NOMO-1 (cell line): ENCODE data around the gene TENM4.
"Not testable (repeated sequence)": the region's sequence is repeated elsewhere in the genome, so short reads cannot be mapped to it uniquely, and the experiment has no call there.

Experiments
- DNase-seq, 2 experiments: peaks; one replicate each; lab custom pipeline; 2025; ENCODE audit not compliant: unreplicated experiment in 2 of 2; lab: John Stamatoyannopoulos, UW

Gene TENM4

DNA sequence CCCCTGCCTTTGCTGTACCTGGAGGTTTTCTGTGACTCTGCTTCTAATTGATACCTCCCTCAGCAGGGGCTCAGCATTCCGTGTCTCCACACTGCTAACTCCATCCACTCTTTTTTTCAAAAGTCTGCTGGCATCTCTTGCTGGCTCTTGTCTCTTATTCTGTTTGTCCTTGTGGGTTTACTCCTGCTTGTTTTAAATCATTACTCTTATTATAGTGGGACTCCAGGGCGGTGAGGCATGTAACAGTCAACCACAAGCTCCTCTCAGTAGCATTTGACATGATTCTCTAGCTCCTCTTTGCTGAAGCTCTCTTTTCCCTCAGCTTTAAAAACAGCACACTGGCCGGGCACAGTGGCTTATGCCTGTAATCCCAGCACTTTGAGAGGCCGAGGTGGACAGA lies 605.9 kb downstream of the TENM4 start:
- DNase-seq = no peak

DNA sequence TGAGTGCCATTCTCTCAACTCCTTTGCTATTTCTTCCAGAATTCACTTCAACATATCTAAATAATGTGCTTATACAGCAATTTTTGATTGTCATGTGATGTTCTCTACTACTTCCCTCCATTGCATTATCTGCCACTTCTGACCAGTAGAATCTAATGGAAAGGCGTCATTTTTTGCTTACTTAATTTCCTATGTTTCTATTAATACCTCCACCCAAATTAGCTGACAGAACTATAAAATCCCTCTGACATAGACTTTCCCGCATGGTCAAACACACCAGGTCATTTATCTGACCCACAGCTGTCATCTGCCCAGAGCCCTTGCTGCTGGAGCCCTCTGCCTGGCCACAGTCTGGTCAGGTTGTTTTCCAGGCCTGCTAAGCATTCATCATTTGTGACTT lies 607.6 kb downstream of the TENM4 start:
- DNase-seq = no peak

DNA sequence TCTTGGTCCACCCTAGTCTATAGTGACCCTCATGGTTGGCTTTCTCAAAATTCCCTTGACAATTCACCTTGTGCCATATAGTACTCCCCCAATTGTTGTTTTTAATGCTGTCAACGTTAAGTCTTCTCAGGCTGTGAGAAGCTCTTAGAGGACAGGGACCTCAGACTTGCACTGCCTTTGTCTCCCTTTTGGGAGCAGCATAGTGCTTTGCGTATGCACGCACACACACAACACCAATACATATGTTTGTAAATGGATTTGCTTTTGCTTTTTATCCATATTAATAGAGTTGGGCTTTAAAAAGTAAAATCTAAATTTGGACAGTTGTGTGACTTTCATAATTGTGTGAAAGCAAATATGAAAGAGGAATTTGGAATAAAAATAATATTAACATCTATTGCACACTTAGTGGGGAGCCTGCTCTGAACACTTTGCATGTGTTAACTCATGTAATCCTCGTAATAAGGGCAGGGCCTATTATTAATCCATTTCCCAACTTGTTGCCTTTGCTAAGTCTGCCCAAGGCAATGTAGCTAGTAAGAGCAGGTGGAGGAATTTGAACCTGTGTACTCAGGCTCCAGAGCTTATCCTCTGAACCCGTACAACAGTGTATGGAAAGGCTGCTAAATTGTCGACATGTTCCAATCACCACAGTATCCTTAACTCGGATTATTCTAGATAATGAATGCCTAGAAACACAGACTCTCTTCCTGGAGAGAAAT lies 608.4 kb downstream of the TENM4 start:
- DNase-seq = no peak

DNA sequence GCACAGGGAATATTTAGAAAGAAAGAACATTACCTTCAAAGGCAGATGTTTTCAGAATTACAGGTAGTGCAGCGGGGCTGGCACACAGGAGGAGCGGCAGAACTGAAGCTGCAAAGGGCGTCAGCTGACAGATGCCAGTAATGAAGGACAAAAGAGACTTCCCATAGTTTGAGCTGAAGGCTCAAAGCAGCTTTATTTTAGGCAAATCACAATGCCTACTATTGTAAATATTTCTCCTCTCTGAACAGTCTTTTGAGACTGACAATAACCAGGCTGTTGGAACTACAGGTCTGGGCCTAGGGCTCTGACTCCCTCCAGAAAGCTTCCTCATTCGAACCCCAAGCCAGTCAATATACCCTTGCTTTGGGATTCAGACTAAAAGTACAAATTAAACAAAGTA lies 609.3 kb downstream of the TENM4 start:
- DNase-seq = no peak

DNA sequence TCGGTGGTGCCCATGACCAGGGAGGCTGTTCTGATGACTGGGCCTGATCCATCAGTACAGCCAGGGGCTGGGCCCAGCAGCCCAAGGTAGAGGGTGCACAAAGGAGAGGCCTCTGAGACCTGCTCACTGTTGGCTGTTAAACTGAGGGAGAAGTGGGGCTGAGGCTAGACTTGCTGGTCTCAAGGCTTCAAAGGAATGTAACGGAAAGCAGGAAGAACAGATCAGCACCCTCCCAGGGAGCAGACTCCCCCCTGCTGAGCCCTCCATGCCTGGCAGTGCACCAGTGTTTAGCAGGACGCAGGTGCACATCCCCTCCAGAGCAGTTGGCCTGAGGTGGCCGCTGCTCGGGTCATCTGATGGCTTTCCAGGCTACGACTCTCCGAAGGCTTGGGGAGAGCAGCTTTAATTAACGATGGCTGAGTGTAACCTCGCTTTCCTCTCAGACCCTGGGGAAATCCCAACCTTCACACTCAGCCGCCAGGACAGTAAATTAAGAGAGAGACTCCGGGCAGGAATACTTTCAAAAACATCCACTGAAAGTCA lies 610.5 kb downstream of the TENM4 start:
- no peak for DNase-seq

DNA sequence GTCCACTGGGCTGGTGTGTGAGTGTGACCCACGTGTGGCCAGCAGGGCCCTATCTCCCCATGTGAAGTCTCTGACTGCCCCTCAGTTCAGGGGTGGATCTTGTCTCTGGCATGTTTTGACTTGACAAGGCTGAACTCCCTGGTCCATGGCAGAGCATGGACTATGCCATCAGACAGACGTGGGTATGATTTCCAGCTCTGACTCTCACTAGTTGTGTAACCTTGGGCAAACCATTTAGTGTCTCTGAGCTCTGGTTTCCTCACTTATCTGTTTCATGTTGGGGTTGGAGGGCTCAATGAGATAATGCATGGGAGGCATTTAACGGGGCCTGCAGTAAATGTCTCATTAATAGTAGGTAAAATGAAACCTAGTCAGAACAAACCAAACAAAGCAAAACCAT lies 611.7 kb downstream of the TENM4 start:
- no peak for DNase-seq

DNA sequence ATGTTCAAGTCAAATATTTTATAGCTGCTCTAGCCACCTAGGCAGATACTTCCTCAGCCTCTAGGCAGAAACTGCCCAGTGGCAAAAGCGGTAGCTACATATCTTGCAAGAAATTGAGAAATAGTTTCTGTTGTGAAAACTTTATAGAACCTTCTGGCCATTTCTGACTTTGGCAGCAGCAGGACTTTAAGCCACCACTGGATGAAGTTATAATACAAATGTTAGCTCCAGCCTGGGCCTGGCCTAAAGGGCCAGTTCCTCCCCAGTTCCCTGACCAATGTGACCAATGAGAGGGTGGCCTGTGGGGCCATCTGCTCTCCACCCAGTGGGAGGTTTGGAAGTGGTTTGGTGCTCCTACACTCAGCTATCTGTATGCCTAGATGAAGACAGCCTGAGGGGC lies 612.2 kb downstream of the TENM4 start:
- peak; percentile 85 to 87 for DNase-seq

DNA sequence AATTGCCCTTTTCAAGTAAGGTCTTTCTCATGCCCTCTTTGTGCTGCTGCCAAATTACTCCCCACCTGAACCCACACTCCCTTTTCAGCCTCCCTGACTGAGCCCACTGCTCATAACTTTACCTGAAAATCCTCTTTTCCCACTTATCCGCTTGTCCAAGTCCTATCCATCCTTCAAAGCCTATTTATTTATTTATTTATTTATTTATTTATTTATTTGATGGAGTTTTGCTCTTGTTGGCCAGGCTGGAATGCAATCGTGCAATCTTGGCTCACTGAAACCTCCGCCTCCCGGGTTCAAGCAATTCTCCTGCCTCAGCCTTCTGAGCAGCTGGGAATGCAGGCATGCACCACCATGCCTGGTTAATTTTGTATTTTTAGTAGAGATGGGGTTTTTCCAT lies 613.5 kb downstream of the TENM4 start:
- not testable (repeated sequence) for DNase-seq

DNA sequence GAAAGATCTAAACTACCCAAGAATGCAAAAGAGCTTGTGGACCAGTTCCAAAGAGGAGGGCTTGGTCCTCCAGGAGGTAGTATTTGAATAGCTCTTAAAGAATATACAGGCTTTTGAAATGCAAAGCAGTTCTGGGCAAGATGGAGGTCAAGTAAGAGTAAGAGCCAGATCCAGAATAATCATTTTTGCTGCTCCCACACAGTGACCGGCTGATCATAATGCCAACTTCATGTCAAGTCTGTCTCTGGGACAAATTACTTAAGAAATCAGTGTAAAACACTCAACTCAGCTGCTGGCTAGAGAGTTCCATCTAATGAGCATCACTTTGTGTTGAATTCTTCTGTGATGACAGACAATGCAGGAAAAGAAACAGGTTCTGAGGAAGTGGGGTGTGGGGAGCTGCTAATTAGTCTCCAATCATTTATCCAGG lies 615.2 kb downstream of the TENM4 start:
- DNase-seq = no peak

DNA sequence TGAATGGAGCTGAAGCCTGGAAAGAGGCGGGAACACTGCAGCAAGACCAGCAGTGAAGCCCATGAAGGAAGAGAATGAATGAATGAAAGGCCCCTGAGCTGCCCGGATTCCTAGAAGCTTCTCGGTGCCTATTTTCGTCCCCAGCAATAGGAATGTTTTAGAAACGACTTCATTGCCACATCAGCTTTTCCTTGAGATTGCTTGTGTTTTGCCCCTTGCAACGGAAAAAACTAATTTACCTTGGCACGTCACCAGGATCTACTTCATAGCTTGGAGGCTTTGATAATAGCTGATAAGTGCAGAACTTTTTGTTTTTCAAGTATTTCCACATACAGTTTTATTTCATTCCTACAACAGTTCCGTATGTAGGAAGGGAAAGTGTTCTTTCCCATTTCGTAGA lies 617.2 kb downstream of the TENM4 start:
- DNase-seq = no peak

DNA sequence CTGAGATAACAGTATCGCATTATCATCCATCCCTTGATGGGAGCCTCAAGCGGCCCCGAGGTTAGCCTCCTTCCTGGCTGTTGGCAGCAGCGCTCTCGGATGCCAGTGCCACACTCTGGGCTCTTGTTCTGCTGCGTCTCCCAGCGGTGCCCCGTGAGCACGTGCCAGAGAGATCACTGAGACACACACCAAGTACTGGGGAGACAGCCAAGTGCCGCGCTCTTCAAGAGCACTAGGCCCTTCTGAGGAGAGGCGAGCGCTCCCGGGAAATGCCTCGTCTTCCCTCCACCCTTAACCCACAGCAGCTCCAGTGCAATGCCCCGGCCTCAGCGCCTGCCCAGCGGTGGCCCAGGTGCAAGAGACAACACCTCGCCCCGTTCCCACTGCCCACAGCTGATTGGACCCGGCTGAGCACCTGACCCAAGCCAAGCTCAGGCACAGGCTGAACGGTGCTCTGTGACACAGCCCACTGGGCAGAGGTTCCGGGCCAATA lies 617.9 kb downstream of the TENM4 start:
- DNase-seq = no peak

DNA sequence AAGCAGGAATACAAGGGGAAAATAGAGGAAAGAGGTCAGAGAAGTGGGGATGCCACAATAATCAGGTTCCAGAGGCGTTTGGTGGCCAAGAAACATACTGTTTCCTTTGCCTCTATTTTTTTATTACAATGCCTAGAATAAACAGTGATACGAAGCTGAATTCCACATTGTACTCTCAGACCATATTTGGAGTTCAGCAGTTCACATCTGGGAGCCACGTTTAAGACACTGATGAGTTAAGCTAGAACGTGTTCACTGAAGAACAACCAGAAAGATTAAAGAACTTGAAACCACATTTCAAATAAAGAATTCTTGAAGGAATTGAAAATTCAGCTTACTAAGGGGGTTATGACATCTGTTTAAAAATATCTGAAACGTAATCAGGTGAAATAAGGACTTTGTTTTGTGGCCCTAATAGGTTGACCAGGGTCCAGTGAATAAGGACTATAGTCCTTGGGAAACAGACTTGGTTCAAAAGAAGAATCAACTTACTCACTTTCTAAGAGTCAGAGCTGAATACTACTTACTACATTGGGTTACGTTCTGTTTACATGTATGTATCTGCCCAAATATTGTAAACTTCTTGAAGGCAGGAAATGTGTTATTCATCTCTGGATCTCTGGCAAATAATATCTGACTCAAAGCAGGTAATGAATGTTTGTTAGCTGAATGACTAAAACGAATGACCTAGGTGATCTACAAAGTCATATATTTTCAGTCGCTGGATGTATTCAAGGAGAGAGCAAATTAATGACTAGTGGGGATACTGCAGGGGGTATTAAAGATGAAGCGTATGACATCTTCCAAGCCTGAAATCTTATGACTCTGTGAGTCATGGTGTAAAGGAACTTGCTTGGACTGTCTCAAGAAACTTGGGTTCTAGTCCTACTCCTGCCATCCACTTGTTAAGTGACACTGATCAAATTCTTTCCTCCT lies 619.2 kb downstream of the TENM4 start:
- DNase-seq = no peak

DNA sequence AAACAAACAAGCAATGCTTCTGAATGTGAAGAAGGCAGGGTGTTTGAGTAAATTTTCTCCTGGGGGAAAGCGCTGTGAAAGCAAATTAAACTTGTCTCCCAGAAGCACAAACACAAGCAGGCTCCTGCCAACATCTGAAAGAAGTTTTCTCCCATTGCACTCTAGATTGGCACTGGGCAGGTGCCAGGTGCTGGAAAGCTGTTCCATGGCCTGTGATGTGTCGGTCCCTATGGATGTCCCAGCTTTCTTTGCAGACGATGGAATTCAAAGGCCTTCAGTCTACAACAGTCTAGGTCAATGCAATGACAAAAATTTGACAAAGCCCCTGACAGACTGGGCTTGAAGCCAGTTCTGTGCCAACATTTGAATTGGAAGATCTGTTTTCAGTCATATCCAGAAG lies 620.1 kb downstream of the TENM4 start:
- DNase-seq = no peak

DNA sequence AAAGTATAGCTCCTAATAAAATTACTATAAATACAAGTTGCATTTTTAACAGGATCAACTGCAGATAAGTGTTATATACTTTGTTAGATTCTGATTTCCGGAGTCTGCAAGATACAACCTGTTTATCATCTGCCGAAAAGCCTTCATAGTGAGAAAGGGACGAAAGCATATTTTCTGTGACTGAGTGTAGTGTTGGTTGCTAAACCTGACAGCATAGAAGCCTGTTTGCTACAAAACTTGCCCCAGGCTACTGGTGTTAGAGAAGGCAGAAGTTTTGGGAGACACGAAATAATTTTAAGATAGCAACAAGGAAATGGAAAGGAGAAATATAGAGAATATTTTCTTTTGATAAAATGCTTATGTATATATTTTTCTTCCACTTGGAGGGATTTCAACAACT lies 622.6 kb downstream of the TENM4 start:
- no peak for DNase-seq

DNA sequence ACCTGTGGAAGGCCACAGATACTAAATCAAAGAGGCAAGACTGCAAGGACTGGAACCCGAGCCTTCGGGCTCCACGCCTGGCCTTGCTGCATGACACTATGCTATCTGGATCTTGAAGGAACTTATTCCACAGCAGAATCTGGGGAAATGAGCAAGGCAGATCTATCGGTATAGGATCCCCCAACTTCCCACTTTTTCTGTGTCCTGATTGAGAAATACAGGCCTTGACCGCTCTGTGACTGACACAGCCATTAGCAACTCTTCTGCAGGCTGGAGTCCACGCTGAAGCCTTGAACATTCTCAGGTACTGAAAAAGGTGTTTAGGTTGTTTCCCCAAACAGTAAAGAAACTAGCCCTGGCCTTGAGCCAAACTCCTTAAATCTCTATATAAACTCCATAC lies 625.0 kb downstream of the TENM4 start:
- DNase-seq = no peak

DNA sequence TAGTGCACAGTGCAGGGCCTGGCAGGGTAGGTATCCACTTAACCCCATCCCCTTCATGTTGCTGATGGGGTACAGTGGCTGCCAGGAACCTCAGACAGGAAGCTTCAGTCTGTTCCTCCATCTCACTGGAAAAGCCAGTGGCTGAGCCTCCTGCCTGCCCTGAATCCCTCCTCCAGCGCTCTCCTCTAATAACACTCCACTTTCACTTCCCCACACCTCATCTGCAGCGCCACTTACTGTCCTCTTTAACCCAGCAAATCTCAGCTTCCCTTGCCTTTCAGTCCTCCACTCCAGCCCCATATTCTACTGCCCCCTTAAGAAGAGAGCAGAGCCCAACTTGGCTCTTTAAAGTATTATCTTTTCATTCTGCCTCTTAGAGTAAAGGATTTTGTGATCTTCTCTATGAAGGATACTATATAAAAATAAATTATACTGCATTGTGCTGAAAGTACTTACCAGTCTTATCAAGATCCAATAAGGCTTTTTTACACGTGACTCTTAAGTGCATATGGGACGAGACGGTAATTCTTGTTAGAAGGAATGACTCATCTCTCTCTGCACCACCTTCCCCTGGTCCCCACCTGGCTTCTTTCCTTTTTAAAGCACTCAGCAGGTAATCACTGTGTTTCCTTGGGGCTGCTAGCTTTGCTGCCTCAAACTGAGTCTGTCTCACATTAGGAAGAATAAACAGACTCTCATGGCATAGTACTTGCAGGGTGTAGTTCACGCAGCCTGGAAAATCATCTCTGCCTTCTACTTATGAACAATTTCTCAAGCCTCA lies 628.1 kb downstream of the TENM4 start:
- DNase-seq = peak; percentile 79 to 80

DNA sequence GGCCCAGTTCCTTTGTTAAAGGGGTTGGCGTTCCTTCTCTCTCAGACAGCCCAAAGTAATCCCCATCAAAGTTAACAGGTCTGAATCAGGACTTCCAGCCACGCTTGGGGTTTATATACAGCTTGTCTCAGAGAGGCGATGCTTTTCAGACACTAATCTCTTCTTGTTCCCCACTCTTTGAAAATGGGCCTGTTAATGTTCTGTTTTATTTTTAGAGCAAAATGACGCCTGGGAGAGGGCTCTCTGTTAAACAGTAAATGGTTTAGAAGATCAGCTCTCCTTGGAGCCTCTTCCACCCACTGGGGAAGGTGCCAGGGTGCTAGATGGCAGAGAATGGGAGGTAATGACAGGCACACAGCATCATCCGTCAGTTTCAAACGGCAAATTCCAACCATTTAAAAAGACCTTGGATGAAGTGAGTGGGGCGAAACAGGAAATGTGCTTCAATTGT lies 630.2 kb downstream of the TENM4 start:
- DNase-seq = no peak

DNA sequence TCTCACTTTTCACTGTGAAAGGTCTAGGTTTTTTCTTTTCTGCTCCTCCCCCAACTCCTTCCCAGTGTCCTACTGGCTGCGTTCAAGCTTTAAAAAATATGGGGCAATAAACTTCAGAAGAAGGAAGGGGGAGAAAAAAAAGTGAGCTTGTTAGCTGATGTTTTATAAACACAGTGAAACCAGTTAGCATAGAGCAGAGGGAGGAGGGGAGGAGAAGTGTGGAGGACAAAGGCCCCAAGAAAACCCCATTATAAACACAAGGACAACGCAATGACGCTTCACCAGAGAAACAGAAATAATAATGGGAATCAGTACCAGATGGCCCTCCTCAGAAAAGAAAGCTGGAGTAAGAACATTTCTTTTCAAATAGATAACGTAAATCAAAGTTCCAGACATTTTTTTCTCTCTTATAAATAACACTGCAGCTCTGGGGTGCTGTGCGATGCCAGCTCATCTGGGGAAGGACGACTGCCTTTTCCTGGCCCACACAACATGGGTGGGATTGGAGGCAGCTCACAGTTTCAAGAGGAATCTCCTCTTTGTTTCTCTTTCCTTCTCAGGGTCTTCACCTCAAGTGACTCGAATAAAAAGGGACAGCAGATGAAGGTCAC lies 630.8 kb downstream of the TENM4 start:
- no peak for DNase-seq

DNA sequence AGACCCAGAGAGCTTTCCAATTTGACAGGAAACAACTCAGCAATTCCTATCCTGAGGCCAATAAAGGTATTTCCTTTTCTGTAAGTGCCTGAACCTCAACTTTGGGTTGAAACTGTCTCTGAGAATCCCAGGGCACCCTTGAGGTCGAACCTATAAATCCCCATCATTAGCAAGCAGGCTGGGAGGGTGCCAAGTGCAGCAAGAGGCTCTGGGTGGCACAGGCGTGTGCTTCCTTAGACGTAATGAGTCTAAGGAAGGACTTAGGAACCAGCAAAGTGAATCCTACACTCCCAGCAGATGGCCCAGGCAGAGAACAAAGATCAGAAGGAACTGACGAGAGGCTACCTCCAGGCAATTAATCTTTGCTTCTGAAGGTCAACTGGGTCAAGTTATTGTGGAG lies 631.9 kb downstream of the TENM4 start:
- no peak for DNase-seq

DNA sequence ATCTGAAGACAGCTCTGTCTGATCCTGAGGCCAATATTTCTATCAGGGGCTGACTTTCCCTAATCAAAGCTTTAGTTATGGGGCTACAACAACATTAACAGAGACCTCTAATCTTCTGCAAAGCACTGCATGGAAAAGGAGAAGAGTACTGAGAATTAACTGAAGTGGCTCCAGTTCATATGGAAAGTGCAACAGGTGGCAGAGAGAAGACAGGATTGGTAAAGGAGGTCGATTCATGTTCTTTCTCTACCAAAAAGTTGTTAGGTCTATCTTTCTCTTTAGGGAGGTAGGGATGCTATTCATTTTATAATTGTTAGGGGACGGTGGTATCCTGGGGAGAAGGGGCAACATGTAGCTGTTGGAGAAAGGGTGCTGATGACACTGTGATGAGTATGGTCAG lies 633.5 kb downstream of the TENM4 start:
- DNase-seq = no peak
